DLD1 (cell line): ENCODE results near the gene SLC8B1.

Experiments
- in situ Hi-C: cut with HindIII; loops from 2 replicates; pipeline ENCODE4 v1.10.0; 2017; ENCODE audit warnings: low sequenced_read_pairs

The SLC8B1 gene

DNA sequence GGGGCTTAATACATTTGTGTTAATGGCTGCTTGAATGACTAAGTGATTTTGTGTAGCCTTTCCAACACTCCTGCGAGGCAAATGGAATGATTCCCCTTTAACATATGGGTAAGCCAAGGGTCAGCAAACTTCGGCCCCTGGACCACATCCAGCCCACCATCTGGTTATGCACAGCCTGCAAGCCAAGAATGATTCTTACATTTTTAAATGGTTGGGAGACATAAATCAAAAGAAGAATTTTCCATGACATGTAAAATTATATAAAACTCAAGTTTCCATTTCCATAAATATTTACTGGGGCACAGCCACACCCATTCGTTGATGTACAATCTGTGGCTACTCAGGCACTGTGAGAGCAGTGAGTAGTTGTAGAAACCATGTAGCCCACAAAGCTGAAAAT, 9.0 kb downstream of the SLC8B1 start:
- in situ Hi-C loops, result no loop called here

DNA sequence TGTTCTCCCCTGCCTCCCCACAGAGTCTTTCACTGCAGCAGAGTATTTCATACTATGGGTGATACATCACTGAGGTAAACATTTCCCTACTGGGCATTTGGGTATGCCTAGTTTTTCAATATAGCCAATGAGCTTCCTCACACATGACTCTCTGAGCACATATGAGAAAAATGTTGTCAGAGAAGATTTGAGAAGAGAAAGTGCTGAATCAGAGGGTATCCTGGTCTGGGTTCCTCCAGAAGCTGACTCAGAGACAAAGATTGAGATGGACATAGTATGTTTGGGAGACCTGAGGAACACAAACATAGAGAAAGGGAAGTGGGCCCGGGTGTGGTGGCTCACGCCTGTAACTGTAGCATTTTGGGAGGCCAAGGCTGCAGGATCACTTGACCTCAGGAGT, 12.6 kb downstream of the SLC8B1 start:
- in situ Hi-C loops, result no loop called here

DNA sequence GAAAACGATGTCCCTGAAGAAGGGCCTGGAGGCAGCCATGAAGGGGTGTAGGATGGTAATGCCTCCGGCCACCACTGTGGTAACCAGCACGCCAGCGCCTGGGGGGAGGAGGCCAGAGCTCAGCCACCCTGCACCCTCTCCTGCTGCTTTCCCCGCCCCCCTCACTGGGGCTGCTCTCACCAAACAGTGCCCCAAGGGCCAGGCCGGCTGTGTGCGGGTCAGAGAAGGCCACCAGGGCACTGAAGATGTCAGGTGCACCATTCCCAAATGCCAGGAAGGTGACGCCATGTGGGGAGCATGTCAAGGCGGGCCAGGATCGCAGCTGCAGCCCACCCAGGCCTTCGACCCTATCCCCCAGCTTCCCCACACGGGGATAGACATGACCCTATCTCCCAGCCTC, 14.5 kb downstream of the SLC8B1 start:
- in situ Hi-C loops, result no loop called here

DNA sequence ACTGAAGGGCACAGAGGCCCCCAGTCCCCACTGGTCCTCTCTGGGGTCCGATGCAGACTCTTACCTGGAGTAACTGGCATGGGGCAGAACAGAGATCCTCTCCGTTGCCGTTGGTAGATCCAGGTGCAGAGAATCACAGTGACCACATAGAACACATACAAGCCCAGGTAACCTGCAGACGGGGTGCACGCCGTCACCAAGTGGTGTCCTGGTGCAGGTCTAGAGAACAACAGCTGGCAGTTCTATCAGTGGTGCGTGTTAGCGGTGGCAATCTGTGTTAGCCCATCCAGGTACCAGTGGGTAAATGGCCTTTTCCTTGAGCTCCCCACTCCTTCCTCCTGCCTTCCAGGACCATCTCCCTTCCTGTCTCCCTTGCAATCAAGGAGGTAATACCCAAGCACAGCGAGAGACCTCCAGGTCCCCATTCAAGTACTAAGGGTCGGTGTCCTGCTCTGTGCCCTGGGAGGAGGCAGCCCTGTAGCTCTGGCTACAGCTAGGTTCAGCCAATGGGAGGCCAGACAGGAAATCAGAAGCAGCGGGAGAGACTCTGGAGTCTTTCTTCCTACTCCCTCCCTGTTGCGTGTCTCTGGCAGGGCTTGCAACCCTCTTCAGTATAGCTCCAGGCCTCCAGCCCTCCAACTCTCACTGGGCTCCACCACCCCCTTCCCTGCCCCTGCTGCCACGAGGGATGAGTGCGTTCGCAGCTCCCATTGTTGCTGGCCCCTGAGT, 15.8 kb downstream of the SLC8B1 start:
- in situ Hi-C loops, result no loop called here

DNA sequence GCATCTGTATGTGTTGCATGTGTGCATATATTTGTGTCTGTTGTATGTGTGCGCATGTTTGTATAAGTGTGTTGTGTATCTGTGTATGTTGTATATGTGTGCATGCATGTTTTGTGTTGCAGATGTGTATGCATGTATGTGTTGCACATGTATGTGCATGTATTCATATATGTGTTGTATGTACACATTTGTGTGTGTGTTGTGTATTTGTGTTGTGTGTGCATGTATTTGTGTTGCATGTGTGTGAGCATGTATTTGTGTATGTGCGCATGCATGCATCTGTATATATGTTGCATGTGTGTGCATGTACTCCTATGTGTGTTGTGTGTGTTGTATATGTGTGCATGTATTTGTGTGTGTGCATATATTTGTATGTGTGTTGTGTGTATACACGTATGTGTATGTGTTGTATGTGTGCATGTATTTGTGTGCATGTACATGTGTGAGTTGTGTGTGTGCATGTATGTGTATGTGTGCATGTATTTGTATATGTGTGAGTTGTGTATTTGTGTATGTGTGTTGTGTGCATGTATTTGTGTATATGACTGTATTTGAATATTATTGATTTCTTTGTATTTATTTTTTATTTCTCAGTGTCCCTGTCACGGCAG, 16.8 kb downstream of the SLC8B1 start:
- in situ Hi-C loops, result no loop called here

DNA sequence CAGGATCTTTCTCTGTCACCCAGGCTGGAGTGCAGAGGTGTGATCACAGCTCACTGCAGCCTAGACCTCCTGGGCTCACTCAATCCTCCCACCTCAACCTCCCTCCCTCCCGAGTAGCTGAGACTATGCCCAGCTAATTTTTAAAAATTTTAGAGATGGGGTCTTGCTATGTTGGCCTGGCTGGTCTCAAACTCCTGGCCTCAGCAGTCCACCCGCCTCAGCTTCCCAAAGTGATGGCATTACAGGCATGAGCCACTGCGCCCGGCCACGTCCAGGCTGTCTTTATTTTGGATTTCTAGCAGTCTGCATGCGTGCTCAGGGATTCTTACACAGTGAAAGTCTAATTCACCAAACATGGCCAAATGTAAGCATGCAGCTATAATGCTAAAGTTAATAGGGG, 17.8 kb downstream of the SLC8B1 start:
- in situ Hi-C loops, result no loop called here

DNA sequence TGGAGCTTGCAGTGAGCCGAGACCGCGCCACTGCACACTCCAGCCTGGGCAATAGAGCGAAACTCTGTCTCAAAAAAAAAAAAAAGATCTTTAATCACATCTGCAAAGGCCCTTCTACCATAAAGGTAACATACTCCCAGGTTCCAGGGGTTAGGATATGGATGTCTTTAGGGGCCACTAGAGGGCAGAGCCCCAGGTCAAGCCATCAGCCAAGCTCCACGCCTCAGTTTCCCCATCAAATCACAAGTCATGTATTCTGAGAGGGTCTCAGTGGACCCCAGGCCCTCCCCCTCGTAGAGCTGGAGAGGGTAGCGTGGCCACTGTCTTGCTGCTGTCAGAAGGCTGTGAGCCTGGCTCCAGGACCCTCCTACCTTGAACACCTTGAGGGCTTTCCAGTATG, 18.8 kb downstream of the SLC8B1 start:
- in situ Hi-C loops, result no loop called here

DNA sequence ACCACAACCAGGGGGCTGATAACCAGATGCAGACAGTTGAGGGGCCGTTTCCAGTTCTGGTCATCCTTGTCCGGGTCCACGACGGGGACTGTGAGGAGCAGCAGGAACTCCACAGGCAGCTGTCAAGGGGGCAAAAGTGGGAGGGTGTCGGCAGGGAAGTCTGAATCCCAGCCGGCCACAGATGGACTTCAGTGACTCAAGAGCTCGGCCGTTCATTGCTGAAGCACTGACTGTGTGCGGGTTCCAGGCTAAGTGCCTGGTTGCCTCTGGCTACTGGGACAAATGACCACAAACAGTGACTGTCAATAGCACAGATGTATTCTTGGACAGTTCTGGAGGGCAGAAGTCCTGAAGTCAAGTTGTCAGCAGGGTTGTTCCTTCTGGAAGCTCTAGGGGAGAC, 19.6 kb downstream of the SLC8B1 start:
- in situ Hi-C loops, result no loop called here

DNA sequence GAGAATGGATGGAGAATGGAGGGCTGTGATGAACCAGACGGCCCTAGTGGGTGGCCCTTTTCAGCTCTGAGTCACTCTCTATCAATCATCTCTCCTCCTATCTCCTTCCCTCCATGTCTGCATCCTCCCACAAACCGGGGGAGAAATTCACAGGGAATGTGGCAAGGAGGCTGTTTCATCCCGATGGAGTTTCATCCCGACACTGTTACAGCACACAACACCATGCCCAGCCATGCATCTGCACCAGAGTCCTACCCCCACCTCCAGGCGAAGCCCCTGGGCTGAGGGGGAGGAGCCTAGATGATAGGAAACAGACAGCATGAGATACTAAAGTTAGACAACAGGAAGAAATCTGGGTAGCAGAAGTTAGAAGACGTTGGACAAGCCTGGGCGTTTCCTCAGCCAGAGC, 20.8 kb downstream of the SLC8B1 start:
- in situ Hi-C loops, result no loop called here

DNA sequence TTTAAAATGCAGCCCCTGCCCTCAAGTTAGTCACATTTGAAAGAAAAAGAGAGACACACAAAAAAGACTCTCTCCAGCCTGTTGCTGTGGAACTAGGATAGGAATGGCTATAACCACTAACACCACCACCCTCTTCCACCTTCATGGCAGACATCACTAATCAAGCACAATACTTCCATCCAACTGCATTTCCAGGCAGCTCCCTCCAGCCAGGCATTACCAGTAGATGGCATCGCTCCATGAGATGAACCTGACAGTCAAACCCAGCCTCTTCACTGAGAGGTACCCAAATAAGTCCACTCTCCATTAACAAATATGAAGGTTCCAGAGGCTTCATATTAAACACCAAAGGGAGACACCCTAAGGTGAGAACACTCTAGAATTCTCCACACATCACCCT, 24.4 kb downstream of the SLC8B1 start:
- in situ Hi-C loops, result no loop called here

DNA sequence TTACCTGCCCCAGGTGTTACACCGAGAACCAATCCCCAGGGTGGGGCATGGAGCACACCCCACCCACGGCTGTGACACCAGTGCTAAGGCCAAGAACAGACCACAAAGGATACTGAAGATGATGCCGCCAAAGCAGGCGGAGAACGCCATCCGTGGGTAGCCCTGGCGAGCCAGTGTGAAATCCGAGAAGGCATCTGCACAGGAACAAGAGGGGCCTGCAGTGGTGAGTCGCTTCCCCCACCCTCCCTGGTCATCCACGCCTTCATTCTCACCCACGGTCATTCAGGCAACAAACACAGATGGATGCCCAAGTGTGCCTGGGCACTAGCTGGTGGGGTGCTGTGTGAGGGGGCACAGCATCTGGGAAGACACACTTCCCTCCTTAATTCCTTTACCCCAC, 28.5 kb downstream of the SLC8B1 start:
- in situ Hi-C loops, result no loop called here

DNA sequence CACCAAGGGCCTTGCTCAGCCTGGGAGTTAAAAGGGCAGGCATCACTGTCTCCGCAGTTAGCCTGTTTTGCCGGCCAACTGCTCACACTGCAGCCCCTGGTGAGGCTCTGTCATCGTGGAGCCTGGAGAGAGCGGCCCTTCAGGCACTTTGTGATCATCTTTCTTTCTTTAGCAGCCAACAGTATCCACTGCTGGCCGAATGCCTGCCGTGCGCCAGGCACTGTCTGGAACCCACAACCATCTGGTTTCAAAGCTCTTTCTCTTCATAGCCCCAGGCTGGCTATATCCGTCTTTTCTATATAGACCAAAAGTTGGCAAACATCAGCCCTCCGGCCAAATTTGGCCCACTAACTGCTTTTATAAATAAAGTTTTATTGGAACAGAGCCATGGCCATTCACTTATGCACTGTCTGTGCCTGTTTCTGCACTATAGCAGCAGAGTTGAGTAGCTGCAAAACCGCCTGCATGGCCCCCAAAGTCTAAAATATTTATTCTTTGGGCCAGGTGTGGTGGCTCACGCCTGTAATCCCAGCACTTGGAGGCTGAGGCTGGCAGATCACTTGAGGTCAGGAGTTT, 29.5 kb downstream of the SLC8B1 start:
- in situ Hi-C loops, result no loop called here

DNA sequence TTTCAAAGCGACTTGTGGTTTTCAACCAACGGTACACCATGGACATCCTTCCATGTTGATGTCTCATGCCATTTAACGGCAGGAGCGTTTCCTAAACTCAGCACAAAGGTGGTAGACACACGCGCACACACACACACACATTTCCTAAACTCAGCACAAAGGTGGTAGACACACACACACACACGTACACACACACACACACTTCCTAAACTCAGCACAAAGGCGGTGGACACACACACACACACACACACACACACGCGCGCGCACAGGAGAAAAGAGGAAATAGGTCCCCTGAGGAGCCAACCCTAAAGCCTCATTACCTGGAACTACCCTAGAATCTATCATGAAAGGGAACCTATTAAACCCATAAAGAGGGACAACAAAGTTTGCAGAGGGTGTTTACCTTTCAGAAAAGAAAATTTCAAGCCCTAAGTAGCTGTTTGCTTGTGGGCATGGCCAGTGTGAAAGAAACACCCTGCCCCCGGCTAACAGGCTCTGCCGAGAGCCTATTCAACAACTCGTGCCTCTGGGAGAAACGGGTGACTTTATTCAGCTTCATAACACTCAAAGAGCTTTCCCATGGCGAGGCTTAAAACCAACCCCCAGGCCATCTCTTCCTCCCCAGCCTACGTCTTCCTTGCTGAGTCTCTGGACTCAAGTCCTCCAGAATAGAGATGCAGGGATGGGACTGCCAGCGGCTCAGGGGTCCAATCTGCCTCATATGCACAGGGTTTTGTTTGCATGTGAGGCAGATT, 31.8 kb downstream of the SLC8B1 start:
- in situ Hi-C loops, result no loop called here

DNA sequence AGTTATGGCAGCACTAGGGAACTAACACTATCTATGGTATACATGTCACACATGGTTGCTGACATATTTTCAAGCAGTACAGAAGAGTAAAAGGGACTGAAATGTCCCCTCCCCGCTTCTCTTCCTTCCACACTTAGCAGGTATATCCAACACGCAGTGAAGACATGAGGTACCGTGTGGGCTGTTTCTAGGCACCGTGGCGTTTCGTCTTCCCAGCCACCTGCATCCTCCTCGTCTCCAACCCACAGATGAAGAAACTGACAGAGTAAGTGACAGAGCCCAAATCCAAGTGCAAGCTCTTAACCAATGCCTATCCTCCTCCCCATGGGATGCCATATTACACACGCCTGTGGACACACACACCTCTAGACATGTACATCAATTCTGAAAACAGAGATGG, 32.4 kb downstream of the SLC8B1 start:
- in situ Hi-C loops, result no loop called here

DNA sequence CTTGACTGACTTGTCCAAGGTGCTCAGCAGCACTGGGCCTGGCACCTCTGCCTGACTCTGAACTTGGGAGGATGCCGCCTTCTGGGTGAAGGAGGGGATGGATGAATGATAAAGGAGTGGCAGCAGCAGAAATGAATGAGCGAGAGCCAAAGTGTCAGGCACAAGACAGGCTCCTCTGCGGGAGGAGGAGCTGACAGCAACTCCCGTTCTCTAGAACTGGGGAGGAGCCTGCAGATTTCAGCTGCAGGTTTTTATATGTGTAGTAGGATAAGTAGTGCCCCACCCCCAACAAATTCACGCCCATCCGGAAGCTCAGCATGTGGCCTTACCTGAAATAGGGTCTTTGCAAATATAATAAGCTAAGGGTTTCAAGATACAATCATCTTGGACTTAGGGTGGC, 33.1 kb downstream of the SLC8B1 start:
- in situ Hi-C loops, result no loop called here

DNA sequence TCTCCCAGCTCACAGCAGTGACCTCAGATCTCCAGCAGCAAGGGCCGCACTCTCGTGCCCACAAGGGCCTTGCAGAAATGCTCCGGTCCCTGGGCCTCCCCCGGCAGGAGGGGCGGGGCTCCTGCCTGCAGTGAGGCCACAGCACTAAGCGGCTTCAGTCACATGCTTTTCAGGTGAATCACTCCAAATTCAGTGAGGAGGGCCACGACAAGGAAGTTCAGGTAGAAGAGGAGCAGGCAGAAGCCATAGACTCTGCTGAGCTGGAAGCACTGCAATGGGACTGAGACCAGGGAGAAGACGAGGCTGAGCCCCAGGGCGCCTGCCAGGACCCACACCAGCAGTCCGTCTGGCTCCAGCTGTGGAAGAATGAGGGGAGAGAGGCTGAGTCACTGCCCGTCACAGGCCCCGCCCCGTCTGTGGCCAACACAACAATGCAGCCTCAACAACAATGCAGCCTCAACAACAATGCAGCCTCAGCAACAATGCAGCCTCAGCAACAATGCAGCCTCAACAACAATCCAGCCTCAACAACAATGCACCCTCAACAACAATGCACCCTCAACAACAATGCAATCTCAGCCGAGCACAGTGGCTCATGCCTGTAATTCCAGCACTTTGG, 35.2 kb downstream of the SLC8B1 start:
- in situ Hi-C loops, result no loop called here

DNA sequence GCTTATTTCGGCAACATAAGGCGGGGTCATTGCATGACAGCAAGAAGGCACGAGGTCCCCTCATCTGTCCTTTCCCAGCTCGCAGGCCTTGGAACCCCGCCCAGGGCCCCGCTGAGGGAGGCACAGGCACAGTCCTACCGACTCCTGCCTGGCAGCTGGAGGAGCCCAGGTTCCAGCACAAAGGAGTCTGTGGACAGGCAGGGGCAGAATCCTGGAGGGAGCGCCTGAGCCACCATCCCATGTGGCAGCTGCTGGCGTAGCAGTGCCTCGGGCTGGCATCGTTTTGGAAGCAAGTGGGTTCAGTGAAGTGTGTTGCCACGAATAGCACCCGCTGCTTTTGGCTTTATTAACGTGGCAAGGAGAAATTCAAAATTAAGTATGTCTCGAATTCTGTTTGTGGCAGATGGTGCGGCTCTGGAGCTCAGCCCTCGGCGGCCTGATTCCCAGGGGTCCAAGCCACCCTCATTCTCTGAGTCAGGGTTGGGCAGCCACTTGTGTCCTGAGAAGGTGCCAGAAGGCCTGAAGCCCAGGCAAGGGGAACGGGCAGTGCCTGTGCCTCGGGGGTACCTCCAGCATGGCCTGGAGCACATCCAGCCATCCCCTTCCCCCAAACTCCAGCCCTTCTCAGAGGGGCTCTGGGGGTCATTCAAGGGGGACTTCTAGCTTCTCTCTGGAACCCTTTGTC, 35.9 kb downstream of the SLC8B1 start:
- in situ Hi-C loops, result no loop called here

DNA sequence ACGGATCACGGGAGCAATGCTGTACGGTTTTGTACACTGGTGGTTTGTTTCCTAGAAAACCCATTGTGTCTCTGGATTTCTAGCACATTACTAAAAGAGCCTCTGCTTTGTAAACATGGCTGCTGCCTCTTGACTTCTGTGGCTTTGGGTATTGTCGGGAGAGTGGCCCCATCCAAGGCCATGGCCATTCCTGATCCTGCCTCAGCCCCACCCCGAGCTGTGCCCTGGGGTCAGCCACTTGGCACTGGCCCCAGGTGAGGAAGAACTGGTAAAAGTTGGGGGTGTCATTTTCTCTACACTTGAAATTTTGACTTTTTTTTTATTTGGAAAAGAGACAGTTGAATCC, 36.5 kb downstream of the SLC8B1 start:
- in situ Hi-C loops, result no loop called here

DNA sequence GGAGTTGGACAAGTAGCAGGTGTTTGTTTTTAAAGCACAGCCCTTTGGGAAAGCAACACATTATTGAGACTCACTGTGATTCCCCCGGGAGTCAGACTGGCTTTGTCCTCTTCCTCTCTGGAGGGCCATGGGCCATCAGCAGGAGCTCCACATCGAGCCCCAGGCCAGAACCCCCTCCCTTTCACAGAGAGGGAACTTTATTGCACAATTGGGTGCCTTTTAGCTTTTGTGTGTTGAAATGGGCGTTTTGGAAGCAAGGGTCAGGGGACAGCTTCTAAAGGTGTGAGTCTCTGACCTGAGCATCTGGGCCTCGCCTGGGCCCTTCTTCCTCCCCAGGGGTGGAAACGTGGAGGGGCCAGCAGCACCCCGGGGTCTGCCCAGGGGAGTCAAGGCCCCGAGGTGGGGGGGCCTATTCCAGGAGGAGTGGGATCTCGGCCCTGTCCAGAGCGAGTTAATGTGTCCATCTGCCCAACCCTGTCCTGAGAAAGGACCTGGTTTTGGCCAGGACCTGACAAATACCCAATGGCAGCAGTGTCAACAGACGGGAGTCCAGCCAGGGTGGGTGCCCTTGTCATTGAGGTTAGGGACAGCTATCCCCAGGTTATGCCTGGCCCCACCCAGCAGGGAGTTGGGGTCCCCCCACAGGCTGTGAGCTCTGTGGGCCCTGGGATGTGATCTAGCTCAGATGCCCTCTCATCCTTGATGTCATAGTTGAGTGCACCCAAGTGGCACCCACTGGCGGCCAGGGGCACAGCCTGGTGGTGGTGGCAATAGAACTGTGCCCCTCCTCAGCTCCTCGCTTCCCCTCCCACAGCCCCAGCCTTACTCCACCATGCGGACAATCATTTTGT, 37.1 kb downstream of the SLC8B1 start:
- in situ Hi-C loops, result no loop called here

DNA sequence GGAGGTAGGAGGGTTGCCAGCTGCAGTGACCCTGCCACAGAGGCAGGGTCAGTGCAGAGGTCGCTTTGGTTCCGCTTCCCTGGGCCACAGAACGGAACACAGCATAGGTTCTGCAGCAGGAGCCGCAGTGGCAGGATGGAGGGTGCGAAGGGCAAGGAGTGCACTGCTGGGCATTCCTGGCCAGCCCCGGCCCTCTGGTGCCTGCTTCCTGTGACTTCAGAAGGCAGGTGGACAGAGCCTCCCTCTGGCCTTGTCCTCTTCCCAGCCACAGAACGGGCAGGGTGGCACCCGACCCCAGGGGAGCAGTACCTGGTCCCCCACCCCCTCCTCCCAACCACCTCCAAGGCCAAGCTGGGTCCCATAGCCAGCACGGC, 37.7 kb downstream of the SLC8B1 start:
- in situ Hi-C loops, result no loop called here
